ENCODE data around the gene ASTL. TPM values are rescaled to one million over a fixed set of nuclear protein-coding genes. Genes with fewer than 3 reads are reported as not detected.

Gene ASTL
- total RNA-seq, 3 donors from 2014 or later (not counting 1 experiment from before 2014, with no cell fraction given): 5.5 to 11.3 (median 8.8) TPM

DNA sequence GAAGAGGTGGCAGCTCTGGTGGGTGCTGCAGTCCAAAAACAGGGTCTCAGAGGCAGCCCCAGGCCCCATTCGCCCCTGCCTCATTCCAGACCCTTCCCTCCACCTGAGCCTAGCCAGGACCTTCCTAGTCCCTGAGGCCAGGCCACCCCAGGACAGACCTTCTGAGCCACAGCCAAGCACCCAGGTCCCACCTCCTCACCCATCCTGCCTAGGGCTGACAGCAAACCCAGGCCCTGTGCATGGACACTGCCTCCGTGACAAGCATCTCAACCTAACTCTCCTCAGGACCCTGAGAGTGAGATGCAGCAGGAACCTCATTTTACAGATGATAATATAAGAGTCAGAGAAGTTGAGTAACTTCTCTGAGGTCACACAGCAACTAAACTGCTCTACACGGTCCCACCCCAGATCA lies 37.4 kb downstream of the ASTL start:
- Histone ChIP-seq H3K9me3 (ENCODE audit: control insufficient read depth, insufficient read depth, low read length) (peaks cover 14% of the 10 kb centered on the region), H3K36me3 (ENCODE audit: control insufficient read depth, insufficient read depth, low read length) (no peaks in the 10 kb centered on the region), H3K4me1 (ENCODE audit: control insufficient read depth, insufficient read depth, low read length) (no peaks in the 10 kb centered on the region), H3K27ac (ENCODE audit: low read length) (no peak overlapping the region), H3K27me3 (ENCODE audit: control insufficient read depth, insufficient read depth, low read length) (no peaks in the 10 kb centered on the region), H3K4me3 (ENCODE audit: low read length) (no peak overlapping the region)
- no peak for TF ChIP-seq CTCF (IDR thresholded peaks at IDR 0.05)
- H3K36me3 Mint-ChIP-seq: no peaks in the 10 kb centered on the region
- H3K4me3 Mint-ChIP-seq: no peak overlapping the region
- intact Hi-C loops (cut with micrococcal nuclease): no loop called here
- DNase-seq: no peak
- no peaks in the 10 kb centered on the region for H3K4me1 Mint-ChIP-seq
- H3K9me3 Mint-ChIP-seq: no peaks in the 10 kb centered on the region
- WGBS (ENCODE audit: insufficient coverage): 66% methylated on average over 3 of the region's 3 CpGs
- no peak overlapping the region for H3K27ac Mint-ChIP-seq
- H3K27me3 Mint-ChIP-seq (ENCODE audit: low read depth in 2 of 2): peaks cover 0 to 2% of the 10 kb centered on the region in 2 donors
- no peak for ATAC-seq

DNA sequence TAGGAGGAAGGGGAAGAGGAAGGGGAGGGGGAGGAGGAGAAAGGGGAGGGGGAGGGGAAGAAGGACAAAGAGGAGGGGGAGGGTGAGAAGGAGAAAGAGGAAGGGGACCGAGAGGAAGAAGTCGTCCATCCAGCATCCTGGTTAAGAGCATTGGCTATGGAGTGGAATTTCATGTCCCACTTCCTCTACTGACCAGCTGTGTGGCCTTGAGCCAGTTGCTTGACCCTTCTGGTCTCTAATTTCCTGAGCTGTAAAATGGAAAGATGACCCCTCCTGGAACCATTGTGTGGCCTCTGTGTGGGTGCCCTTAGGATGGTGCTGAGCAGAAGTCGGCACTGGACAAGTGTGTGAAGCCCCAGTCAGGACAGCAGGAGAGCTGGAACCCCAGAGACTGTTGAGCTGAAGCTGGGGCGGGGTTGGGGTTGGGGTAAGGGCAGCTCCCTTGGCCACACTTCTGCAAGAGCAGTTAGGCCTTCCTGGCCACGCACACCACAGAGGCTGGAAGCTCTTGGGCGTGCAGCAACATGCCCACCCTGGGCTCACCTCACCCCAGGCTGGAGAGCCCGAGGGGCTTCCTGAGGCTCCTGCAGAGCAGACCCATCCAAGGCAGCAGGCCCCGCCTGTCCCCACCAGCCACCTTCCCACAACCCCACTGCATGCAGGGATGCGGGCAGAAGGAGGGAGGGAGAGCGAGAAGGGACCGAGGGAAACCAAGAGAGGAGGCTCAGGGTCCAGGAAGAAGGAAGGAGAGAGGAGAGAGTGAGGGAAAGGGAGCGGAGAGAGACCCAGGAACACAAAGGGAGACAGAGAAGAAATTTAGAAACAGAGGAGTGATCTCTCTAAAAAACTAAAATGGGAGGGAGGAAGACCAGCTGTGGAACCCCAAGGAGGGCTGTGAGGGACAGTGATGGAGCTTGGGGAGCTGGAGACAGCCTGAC lies 38.2 kb downstream of the ASTL start:
- no peak overlapping the region for H3K4me3 ChIP-seq (ENCODE audit: low read length)
- whole genome bisulfite sequencing (ENCODE audit: insufficient coverage): 77% methylated on average over 11 of the region's 12 CpGs
- H3K36me3 ChIP-seq (ENCODE audit: control insufficient read depth, insufficient read depth, low read length): no peaks in the 10 kb centered on the region
- no peaks in the 10 kb centered on the region for H3K27me3 ChIP-seq (ENCODE audit: control insufficient read depth, insufficient read depth, low read length)
- TF ChIP-seq CTCF (IDR thresholded peaks at IDR 0.05): no peak
- Mint-ChIP-seq H3K4me3 (no peak overlapping the region), H3K9me3 (no peaks in the 10 kb centered on the region), H3K4me1 (no peaks in the 10 kb centered on the region), H3K27me3 (ENCODE audit: low read depth in 2 of 2) (peaks cover 0 to 2% of the 10 kb centered on the region in 2 donors), H3K27ac (no peak overlapping the region), H3K36me3 (no peaks in the 10 kb centered on the region)
- H3K27ac ChIP-seq (ENCODE audit: low read length): no peak overlapping the region
- ATAC-seq (no peak), DNase-seq (peak in 1 of 2 donors; percentile 10)
- intact Hi-C loops (cut with micrococcal nuclease): no loop called here
- no peaks in the 10 kb centered on the region for H3K4me1 ChIP-seq (ENCODE audit: control insufficient read depth, insufficient read depth, low read length)
- peaks cover 6% of the 10 kb centered on the region for H3K9me3 ChIP-seq (ENCODE audit: control insufficient read depth, insufficient read depth, low read length)

- peak in 1 of 2 donors; percentile 9 for DNase-seq
- no peaks in the 10 kb centered on the region for H3K9me3 Mint-ChIP-seq
- H3K27me3 Mint-ChIP-seq (ENCODE audit: low read depth in 2 of 2): peaks cover 0 to 2% of the 10 kb centered on the region in 2 donors
- Histone ChIP-seq H3K27ac (ENCODE audit: low read length) (no peak overlapping the region), H3K4me1 (ENCODE audit: control insufficient read depth, insufficient read depth, low read length) (no peaks in the 10 kb centered on the region), H3K4me3 (ENCODE audit: low read length) (no peak overlapping the region), H3K27me3 (ENCODE audit: control insufficient read depth, insufficient read depth, low read length) (no peaks in the 10 kb centered on the region), H3K36me3 (ENCODE audit: control insufficient read depth, insufficient read depth, low read length) (no peaks in the 10 kb centered on the region), H3K9me3 (ENCODE audit: control insufficient read depth, insufficient read depth, low read length) (no peaks in the 10 kb centered on the region)
- no peaks in the 10 kb centered on the region for H3K4me1 Mint-ChIP-seq
- no peak overlapping the region for H3K27ac Mint-ChIP-seq
- H3K4me3 Mint-ChIP-seq: no peak overlapping the region
- WGBS (ENCODE audit: insufficient coverage): 88% methylated on average over 11 of the region's 11 CpGs
- no peak for TF ChIP-seq CTCF (IDR thresholded peaks at IDR 0.05)
- ATAC-seq: no peak
- no peaks in the 10 kb centered on the region for H3K36me3 Mint-ChIP-seq
- intact Hi-C loops (cut with micrococcal nuclease): no loop called here
These were observed 39.3 kb downstream of the ASTL start for GRCh38 chr2:96098900-96099590.

Data from natural killer cell (primary cell).